ENCODE results near the gene L2HGDH. TPM values are rescaled to one million over a fixed set of nuclear protein-coding genes. Genes with fewer than 3 reads are reported as not detected.

L2HGDH gene
- total RNA-seq (2022; extraction: Qiagen RNA extraction), result 8.3 to 12.3 TPM (median 10.0 TPM) in 5 replicates

GRCh38 chr14:50311972-50312733 lies at the start of gene L2HGDH, which contains the start of gene DMAC2L:
TSS of gene L2HGDH (minus strand) at chr14:50312229. CDS start at chr14:50312150, 79 bp downstream.
TSS of gene DMAC2L (plus strand) at chr14:50312324. CDS start at chr14:50321488, 9,164 bp downstream.

GRCh38 chr14:50231475-50232275 lies 80.4 kb downstream of the L2HGDH start, which contains the start of gene SOS2:
TSS of gene SOS2 (minus strand) at chr14:50231578. CDS start at chr14:50231283, 295 bp downstream.

Other genes with a start within 250 kb of the L2HGDH start
- 8.3 to 10.1 TPM (median 9.1 TPM) in 5 replicates for gene VCPKMT, start 195.7 kb downstream of the L2HGDH start, total RNA-seq (2022; extraction: Qiagen RNA extraction)
- 7.8 to 13.9 TPM (median 11.6 TPM) in 5 replicates for gene SOS2, start 80.7 kb downstream of the L2HGDH start, total RNA-seq (2022; extraction: Qiagen RNA extraction)
- 11.4 to 13.2 TPM (median 12.0 TPM) in 5 replicates for gene DMAC2L, start 95 bp upstream of the L2HGDH start, total RNA-seq (2022; extraction: Qiagen RNA extraction)
- gene CDKL1, start 84.7 kb upstream of the L2HGDH start, total RNA-seq (2022; extraction: Qiagen RNA extraction), result 6.2 to 15.7 TPM (median 7.5 TPM) in 5 replicates
- gene MAP4K5, start 220.3 kb upstream of the L2HGDH start, total RNA-seq (2022; extraction: Qiagen RNA extraction), result 27.6 to 37.6 TPM (median 32.6 TPM) in 5 replicates
- gene ATL1, start 247.9 kb upstream of the L2HGDH start, total RNA-seq (2022; extraction: Qiagen RNA extraction), result 4.6 to 7.3 TPM (median 5.5 TPM) in 5 replicates

Data from A549 treated with Hydrocortisone at 1 μM for 4 hours (cell line).